DMS 273 treated with DMSO at 0.1 percent for 48 hours (cell line): ENCODE measurements around the gene CTCF.

Experiments
- DNase-seq: peaks from one replicate; lab custom pipeline; 2025; lab: John Stamatoyannopoulos, UW

CTCF gene

DNA sequence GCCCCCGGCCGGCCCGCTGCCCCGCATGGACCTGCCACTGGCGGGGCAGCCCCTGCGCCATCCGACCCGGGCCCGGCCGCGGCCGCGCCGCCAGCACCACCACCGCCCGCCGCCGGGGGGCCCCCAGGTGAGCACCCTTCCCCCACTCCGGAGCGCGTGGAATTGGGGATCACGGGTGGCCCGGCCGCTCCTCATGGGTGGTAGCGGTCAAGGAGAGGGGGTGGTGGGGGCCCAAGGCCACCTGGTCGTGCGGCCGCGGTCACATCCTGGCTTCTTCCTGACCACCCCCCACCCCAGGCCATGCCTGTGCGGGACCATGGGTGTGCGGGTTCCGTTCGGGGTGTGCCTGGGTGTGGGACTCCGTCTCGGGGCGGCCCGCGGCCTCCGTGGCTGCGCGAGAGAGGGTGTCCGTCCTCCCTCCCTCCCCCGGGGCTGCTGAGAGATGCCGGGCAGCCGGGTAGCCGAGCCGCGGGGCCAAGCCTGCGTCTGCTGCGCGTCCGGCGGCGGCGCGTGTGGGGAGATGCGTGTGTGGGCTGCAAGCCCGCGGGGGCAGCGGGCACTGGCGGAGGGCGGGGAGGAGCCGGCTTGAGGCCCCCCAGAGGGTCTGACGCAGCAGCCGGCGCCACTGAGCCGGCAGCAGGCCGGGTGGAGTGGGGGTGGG lies 90.9 kb downstream of the CTCF start:
- no peak for DNase-seq

DNA sequence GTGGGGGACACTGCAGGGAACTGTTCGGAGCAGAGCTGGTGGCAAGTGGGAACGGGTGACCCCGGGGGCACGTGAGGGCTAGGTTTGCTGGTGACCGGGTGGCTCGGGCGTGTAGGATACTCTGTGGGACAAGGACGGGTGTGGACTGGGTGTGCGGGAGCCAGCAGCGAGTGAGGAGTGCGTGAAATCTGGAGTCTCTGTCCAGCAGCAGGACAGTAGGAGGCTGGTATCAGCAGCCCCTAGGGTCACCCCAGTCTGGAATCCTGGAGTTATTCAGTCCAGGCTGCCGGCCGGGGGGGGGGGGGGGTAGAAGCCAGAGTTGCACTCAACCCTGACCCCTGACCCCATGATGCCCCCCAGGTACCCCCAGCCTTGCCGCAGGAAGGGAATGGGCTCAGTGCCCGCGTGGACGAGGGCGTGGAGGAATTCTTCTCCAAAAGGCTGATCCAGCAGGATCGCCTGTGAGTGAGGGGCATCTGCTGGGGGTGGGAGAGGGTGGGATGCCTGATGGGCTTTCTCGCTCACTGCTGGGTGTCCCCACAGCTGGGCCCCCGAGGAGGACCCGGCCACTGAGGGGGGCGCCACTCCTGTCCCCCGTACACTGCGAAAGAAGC lies 91.6 kb downstream of the CTCF start:
- no peak for DNase-seq

DNA sequence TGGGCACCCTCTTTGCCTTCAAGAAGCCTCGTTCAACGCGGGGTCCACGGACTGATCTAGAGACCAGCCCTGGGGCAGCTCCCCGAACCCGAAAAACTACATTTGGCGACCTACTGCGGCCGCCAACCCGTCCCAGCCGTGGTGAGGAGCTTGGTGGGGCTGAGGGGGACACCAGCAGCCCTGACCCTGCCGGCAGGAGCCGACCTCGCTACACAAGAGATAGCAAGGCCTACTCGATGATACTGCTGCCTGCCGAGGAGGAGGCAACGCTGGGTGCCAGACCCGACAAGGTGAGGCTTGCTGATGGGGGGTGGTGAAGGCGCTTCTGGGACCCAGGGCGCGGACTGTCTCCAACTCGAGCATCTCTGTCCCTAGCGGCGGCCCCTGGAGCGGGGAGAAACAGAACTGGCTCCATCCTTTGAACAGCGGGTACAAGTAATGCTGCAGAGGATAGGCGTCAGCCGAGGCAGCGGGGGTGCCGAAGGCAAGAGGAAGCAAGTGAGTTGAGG lies 92.1 kb downstream of the CTCF start:
- no peak for DNase-seq

DNA sequence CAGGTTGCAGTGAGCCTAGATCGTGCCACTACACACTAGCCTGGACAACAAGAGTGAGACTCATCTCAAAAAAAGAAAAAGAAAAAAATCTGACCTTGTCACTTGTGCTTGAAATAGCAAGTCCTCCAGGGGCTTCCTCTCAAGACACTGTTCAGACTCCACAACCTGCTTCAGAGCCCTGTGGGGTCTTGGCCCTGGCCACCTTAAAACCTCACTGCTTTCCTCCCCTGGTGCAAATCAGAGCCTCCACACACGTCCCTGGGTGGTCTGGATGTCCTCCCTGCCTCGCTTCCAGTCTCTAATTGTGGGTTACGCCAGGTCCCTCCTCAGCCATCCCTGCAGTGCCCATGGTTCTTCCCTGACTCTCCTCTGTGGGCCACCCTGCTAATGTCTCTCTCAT lies 93.0 kb downstream of the CTCF start:
- no peak for DNase-seq

DNA sequence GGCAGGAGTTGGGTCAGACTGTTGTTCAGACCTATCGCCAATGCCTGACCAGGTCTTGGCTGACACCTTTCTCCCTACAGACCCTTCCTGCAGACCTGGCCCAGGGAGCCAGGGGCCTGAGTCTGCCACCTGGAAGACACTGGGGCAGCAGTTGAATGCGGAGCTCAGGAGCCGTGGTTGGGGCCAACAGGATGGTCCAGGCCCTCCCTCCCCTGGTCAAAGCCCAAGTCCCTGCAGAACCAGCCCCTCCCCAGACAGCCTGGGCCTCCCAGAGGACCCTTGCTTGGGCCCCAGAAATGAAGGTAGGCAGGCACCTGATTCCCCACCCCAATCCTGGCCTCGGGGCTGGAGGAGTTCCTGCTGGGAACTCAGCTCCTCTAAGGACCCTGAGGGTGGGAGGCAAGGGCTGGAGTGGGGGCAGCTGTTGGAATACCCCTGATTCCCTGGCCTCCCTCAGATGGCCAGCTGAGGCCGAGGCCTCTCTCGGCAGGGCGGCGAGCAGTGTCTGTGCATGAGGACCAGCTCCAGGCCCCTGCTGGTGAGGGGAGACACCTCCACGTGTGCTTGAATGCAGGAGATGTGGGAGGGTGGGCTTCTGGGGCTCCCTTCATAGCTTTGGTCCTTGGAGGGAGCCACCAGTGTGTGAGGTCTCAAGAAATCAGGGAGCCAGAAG lies 94.2 kb downstream of the CTCF start:
- DNase-seq: no peak

DNA sequence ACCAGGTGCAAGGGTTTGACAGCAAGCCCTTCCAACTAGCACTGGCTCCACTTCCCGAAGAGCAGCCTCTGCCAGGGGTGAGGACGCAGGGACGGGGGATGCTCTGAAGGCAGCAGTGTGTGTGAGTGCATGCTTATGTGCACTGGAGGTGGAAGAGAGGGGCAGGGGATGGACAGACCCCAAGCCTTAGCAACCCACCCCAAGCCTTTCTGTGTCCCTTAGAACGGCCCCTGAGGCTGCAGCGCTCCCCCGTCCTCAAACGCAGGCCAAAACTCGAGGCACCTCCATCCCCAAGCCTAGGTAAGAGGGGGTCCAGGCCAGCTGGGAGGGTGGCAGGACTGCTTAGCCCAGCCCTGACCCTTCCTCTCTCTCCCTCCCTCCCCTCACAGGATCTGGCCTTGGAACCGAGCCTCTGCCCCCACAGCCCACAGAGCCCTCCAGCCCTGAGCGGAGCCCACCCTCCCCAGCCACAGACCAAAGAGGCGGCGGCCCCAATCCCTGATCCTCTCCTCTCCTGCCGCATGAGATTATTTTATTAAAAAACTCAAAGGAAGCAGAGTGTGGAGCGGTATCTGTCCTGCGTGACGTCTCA lies 94.8 kb downstream of the CTCF start:
- no peak for DNase-seq

DNA sequence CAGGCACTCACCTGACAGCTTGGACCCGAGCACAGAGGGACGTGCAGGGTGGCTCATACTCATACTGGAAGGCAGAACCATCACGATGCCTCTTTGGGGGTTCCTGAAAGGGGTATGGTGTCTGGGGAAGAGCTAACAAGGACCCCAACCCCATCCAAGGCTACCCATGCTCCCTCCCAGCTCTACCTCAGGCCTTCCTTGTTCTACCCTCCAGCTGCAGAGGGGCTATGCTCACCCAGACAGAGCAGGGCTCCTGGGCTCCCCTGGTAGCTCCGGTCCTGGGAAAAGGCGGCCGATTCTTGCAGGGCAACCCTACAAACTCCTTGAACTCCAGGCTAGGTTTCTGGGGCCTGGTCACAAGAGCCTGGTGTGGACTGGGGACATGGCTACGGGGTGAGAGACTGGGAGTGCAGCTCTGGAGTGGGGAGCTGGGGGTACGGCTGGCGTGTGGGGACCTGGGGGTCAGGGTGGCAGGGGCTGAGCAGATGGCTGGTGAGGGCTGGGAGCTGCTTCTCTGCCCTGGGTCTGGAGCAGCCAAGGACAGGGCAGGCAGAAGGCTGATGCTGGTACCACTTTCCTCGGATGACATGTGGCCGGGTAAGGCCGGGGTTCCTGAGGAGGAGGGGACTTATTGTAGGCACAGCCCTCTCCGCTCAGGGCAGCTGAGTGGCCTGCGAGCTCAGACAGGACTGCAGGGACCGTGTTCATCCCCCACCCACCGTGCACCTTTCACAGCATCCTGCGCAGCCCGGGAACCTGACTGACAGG lies 95.6 kb downstream of the CTCF start:
- no peak for DNase-seq

DNA sequence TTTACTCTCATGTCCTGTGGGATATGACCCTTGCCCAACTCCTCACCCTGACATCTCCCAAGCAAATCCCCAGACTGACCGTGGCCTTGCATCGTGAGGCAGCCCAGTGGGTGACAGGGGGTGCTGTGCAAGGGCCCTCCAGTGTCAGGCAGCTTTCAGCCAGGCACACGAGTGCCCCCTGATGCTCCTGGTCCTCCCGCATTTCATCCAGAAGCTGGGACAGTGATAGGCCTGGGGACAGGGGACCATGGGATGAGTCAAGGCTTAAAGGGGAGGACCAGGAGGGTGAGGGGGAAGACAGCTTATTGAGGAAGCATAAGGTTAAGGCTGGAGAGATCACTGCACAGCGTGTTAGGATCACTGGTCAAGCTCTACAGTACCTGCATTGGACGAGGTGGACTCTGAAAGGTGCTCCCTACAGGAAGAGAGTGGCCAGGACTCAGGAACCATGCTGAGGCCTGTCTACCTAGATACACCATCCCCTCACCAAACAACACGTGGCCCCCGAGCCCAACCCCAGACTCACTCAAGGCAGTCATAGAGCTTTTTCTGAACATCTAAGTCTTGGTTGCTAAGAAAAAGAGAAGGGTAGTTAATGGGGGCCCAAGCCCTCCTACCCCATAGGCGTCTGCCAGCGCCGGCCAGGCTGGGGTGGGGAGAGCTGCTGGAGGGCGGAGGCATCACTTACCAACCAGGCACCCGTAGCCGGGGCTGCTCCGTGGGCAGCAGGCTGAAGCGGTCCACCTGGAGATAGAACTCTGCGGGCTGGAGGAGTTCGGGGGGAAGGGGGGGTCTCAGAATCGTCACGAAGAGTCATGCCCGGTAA lies 96.7 kb downstream of the CTCF start:
- DNase-seq: no peak

DNA sequence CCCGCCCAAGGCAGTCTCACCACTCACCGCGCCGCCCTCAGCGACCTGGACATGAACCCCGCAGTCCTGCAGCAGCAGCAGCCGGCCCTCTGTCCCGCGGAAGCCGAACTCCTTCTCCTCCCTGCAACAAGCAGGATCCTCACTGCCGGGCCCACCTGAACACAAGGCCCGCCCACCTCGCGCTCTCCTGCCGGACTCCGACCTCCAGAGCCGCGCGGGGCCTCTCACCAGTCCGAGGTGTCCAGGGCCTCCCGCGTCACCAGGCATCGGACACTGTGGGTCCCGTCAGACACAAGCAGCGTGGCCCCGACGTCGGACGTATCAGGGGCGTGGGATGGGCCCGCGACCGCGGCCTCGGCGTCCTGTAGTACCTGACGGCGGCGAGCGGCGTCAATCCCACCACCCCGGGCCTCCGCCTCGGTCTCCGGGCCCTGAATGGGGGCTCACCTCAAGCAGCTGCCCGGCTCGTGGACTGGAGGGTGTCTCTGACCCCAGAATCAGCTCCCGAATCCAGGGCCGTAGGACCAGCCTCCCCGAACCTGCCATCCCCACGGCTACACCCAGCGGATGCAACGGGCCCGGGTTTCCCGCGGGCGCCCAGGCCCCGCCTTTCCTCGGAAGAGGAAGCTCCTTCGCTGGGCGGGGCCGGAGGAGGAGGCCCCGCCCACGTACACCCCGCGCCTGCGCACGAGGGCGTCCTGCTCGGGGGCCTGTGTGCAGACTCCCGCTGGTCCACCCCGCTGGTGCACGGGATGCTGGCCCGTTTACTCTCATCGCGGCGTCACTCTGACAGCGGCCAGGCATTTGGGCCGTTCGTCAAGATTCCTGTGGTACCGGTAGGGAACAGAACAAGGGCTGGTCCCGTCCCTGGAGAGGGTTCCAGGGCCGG lies 97.6 kb downstream of the CTCF start, which contains the start of gene ACD:
TSS of gene ACD (minus strand) at position 586 of the 889 bp plus-strand sequence. CDS start at position 546, 40 bp downstream.
- DNase-seq: peak; percentile 57

DNA sequence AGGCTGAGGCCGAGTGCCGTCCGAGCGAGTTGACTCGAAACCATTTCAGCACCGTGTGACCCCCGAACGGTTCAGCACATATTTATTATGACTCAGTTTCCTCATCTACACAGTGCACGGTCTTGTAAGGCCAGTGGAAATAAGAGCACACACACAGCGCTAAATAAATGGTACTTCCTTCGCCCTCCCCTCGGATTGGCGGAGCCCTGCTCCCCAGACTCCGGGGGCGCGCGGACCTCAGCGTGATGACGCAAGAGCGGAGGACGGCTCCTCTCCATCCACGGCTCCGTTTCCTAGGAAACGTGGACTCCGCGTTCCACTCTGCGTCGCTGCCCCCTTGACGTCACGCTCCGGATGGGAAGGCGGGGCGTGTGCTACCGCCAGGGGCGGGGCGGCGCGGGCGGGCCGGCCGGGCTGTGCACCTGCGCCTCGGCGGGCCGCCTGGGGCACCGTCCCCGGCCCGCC lies 98.3 kb downstream of the CTCF start, which contains the start of gene PARD6A:
TSS of gene PARD6A (plus strand) at position 397 of the 465 bp plus-strand sequence. CDS start 79 bp downstream, outside the sequence.
- peak; percentile 91 for DNase-seq

DNA sequence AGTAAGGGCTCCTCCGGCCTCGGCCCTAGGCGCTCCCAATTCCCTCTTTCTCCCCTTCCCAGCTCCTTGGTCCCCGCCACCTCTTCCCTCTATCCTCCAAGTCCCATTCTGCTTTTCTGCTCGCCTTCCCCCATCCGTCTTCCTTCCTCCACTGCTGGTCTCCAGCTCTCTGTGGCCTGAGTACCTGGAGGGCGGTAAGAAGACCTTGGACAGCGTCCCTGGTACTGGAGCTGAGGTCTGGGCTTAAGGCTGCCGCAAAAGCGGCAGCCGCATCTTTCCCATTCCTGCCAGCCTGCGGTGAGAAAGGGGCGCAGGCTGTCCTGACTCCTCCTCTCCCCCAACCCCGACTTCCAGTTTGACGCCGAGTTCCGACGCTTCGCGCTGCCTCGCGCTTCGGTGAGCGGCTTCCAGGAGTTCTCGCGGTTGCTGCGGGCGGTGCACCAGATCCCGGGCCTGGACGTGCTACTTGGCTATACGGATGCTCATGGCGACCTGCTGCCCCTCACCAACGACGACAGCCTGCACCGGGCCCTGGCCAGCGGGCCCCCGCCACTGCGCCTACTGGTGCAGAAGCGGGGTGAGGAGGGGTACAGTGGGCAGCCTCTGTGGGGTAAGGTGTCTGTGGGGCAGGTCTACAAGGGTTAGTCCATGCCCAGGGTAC lies 98.9 kb downstream of the CTCF start:
- DNase-seq: peak; percentile 40

DNA sequence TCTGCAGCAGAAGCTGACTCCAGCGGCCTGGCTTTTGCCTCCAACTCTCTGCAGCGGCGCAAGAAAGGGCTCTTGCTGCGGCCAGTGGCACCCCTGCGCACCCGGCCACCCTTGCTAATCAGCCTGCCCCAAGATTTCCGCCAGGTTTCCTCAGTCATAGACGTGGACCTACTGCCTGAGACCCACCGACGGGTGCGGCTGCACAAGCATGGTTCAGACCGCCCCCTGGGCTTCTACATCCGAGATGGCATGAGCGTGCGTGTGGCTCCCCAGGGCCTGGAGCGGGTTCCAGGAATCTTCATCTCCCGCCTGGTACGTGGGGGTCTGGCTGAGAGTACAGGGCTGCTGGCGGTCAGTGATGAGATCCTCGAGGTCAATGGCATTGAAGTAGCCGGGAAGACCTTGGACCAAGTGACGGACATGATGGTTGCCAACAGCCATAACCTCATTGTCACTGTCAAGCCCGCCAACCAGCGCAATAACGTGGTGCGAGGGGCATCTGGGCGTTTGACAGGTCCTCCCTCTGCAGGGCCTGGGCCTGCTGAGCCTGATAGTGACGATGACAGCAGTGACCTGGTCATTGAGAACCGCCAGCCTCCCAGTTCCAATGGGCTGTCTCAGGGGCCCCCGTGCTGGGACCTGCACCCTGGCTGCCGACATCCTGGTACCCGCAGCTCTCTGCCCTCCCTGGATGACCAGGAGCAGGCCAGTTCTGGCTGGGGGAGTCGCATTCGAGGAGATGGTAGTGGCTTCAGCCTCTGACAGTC lies 99.7 kb downstream of the CTCF start:
- DNase-seq: no peak

DNA sequence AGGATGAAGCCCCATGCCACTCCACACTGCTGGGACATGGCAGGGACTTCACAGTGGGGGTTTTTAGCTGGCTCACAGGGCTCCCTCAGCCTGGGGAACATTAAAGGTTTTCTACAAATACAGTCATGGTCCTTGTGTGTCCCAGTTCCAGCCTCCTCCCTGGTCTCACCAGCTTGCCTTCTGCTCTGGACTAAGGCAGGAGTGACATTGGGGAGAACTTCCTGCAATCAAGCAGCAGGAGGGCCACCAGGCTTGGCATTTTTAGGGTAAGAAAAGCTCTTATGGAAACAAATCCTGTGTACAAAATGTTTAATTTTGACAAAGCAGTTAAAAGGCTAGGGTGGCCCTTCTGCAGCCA lies 100.3 kb downstream of the CTCF start:
- no peak for DNase-seq

DNA sequence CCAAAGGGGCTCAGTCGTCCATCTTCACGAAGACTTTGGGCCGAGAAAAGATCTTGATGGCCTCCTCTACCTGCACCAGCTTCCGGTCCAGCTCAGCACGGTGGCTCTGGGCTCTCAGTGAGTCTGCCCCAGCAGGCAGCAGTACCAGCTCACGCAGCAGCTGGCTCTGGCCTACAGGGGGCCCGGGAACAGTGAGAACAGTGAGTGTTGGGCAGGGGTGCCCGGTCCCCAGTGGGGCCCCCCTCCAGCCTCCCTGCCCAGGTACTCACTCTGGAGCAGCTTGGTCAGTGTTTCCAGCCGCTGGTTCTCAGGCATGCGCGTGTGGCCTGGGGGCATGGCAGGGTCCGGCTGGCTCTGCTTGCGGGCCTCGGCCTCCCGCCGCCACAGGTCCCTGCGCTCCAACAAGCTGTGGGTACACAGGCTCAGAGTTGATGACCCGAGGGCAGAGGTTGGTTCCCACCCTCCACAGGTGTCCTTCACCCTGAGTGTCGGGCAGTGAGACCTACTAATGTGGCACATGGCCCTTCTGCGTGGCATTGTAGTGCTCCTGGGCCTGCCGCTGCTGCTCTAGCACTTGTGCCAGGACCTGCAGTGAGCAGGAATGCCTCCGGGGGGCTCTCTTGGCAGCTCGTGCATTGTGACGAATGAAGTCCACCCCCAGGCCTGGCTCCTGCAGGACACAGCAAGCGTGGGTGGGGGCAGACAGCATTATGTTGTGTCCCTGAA lies 101.0 kb downstream of the CTCF start:
- no peak for DNase-seq

DNA sequence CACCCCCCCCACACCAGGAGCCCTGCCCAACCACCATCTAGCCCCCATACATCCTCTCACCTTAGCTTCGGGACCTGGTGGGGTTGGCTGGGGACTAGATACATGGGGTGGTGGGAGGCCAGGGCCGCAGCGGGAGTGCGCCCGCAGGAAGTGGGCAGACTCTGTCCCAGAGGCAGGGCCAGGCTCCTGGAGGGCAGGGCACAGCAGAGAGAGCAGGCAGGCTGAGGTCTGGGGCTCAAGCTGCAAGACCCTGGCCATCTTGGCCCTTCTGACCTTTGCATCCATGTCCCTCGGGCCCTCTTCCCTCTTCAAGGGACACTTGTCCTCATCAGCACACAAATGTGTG lies 101.5 kb downstream of the CTCF start:
- DNase-seq: no peak

DNA sequence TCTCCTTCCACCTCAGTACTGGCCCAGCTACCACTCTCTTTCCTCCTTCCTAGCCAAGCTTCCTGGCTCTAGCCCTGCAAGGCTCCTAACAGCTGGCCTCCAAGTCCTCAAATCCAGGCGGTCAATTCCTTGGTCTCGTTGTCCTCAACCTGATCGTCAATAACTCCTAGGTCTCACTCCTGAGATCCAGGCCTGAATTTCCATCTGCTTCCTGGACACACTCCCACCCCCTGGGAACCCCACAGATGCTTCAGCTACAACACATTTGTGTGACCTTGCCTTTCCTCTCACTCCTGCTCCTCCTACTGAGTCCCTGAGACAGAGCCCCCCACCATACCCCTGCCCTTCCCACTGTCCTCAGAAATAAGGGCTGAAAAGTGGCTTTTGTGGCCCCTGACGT lies 101.9 kb downstream of the CTCF start:
- DNase-seq: no peak

DNA sequence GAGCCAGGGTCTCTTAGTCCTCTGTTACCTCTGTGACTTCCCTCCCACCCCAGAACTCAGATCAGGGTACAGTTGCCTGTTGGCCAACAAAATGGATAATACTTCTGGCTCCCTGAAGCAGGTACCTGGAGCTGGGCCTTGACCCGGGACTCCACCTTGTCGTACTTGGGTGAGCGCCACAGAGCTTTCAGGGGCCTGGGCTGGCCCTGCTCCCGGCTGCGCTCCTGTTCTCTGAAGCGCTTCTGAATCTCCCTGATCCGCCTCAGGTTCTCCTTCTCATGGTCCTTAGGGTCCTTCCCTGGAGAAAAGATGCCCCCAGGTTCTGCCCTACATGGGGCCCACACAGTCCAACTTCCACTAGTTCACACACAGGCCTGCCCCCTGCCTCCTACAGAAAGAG lies 102.5 kb downstream of the CTCF start:
- DNase-seq: no peak

DNA sequence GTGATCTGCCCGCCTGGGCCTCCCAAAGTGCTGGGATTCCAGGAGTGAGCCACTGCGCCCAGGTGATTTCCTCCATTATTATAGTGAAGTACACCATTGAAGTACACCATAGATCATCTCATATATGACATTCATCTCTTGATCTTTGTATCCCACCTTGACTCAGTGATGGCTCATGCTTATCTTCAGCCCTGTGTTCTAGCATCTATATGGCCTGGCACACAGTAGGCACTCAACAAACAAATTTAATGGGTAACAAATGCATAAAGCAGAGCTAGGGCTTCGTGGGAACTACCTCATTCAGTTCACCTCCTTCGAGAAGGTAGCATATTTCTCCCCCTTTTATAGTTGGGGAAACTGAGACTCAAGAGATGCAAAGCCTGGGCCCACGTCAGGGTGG lies 103.3 kb downstream of the CTCF start:
- DNase-seq: no peak
